B cell (primary cell): ENCODE data around the gene NEMP1. TPM values are rescaled to one million over a fixed set of nuclear protein-coding genes. Genes with fewer than 3 reads are reported as not detected.

Experiments used
- ATAC-seq: fragments of 200-7000 bp; cut with Tn5 transposase; one replicate; pipeline ENCODE4 v1.10.0; 2021; ENCODE audit warnings: low read depth, mild to moderate bottlenecking, moderate number of reproducible peaks, moderate library complexity
- CTCF ChIA-PET: fragments of 350-600 bp; sonication (Branson Sonifier 250); formaldehyde crosslinking; loops from one replicate; lab custom pipeline; 2021; ENCODE audit warnings: antibody characterized with exemption, inconsistent platforms; lab: Charles Lee
- POLR2A ChIA-PET: fragments of 350-600 bp; sonication (Branson Sonifier 250); formaldehyde crosslinking; loops from one replicate; lab custom pipeline; 2021; ENCODE audit warnings: antibody characterized with exemption; lab: Charles Lee
- DNase-seq: peaks from one replicate; pipeline ENCODE4 v3.0.0; 2013
- H2AFZ ChIP-seq: 2 replicates; pipeline ENCODE4 v1.6.1; 2012; ENCODE audit warnings: mild to moderate bottlenecking, low read depth, low read length; ENCODE audit not compliant: insufficient read depth, poor library complexity, severe bottlenecking
- H3K27ac ChIP-seq, 2 donors: 1 replicate in 1 of 2; 2 replicates in 1 of 2; pipeline ENCODE4 v1.5.1; 2012 to 2013; ENCODE audit warnings: low read length in 2 of 2, mild to moderate bottlenecking in 2 of 2, moderate library complexity in 1 of 2
- H3K27me3 ChIP-seq, 4 experiments: fragments of 200-600 bp in 1 of 4; sonication (generic) in 1 of 4; replicated peaks in 1 of 4; 1 replicate in 2 of 4; 2 replicates in 2 of 4; pipeline versions ENCODE4 v1.6.1 to v1.7.0; 2013 to 2016; ENCODE audit warnings: low read length in 3 of 4, mild to moderate bottlenecking in 2 of 4, mixed read lengths in 1 of 4, moderate library complexity in 1 of 4; ENCODE audit not compliant: insufficient read depth in 4 of 4, control insufficient read depth in 3 of 4; ENCODE audit errors: control extremely low read depth in 1 of 4
- H3K36me3 ChIP-seq, 2 experiments: replicated peaks in 1 of 2; 1 replicate in 1 of 2; 2 replicates in 1 of 2; pipeline versions ENCODE4 v1.6.1 to v1.7.1; 2013; ENCODE audit warnings: low read length in 1 of 2; ENCODE audit not compliant: insufficient read depth in 2 of 2, control insufficient read depth in 1 of 2; ENCODE audit errors: control extremely low read depth in 1 of 2, extremely low read depth in 1 of 2
- H3K4me1 ChIP-seq, 2 donors: fragments of 200-600 bp in 1 of 2; sonication (generic) in 1 of 2; 1 replicate in 1 of 2; 2 replicates in 1 of 2; pipeline versions ENCODE4 v1.5.1 to v1.6.1; 2013 to 2017; ENCODE audit warnings: low read length in 2 of 2; ENCODE audit not compliant: control insufficient read depth in 2 of 2, insufficient read depth in 2 of 2
- H3K4me2 ChIP-seq: replicated peaks from 2 replicates; pipeline ENCODE3; 2012; ENCODE audit warnings: mild to moderate bottlenecking, low read depth, low read length; ENCODE audit not compliant: poor library complexity, severe bottlenecking
- H3K4me3 ChIP-seq, 5 experiments: fragments of 200-600 bp in 1 of 5; sonication (generic) in 1 of 5; 1 replicate in 3 of 5; 2 replicates in 2 of 5; pipeline versions ENCODE4 v1.5.1 to v1.7.0; 2011 to 2016; ENCODE audit warnings: low read length in 4 of 5, mild to moderate bottlenecking in 4 of 5, low read depth in 2 of 5, control low read depth in 1 of 5, moderate library complexity in 1 of 5; ENCODE audit not compliant: insufficient read depth in 1 of 5; ENCODE audit errors: control extremely low read depth in 1 of 5, extremely low read depth in 1 of 5
- H3K79me2 ChIP-seq: fragments of 200-600 bp; sonication (generic); one replicate; pipeline ENCODE4 v1.6.0; 2016; ENCODE audit warnings: low read length; ENCODE audit not compliant: control insufficient read depth, insufficient read depth
- H3K9ac ChIP-seq: fragments of 200-600 bp; sonication (generic); 2 replicates; pipeline ENCODE4 v1.6.1; 2017; ENCODE audit warnings: mild to moderate bottlenecking, low read length, moderate library complexity
- H3K9me3 ChIP-seq, 3 donors: one replicate each; pipeline versions ENCODE4 v1.6.1 to v1.7.1; 2013; ENCODE audit warnings: low read length in 2 of 3; ENCODE audit not compliant: control insufficient read depth in 2 of 3, insufficient read depth in 1 of 3; ENCODE audit errors: control extremely low read depth in 1 of 3
- H4K20me1 ChIP-seq: 2 replicates; pipeline ENCODE4 v1.6.0; 2012; ENCODE audit warnings: mild to moderate bottlenecking, low read length; ENCODE audit not compliant: insufficient read depth, control insufficient read depth, poor library complexity, severe bottlenecking
- H3K27ac Mint-ChIP-seq: one replicate; pipeline ENCODE4 v1.8.0; 2021; ENCODE audit warnings: mixed read lengths
- H3K27me3 Mint-ChIP-seq: one replicate; pipeline ENCODE4 v1.8.0; 2021; ENCODE audit warnings: mixed read lengths
- H3K4me1 Mint-ChIP-seq: one replicate; pipeline ENCODE4 v1.8.0; 2021; ENCODE audit warnings: mixed read lengths
- H3K4me3 Mint-ChIP-seq: one replicate; pipeline ENCODE4 v1.8.0; 2021; ENCODE audit warnings: mixed read lengths
- H3K9me3 Mint-ChIP-seq: one replicate; pipeline ENCODE4 v1.8.0; 2022; ENCODE audit warnings: mixed read lengths; ENCODE audit not compliant: insufficient read depth
- EZH2 ChIP-seq: IDR thresholded peaks from 2 replicates; pipeline ENCODE4 v1.6.1; 2012; ENCODE audit warnings: borderline replicate concordance, low read depth, mild to moderate bottlenecking, moderate library complexity, low read length; ENCODE audit not compliant: insufficient read depth, poor library complexity, severe bottlenecking
- WGBS: methylation state at CpG from one replicate; pipeline ENCODE4 v1.1.5; 2013; ENCODE audit warnings: missing lambda C conversion rate; ENCODE audit not compliant: insufficient coverage; 5-methylcytosine and 5-hydroxymethylcytosine counted together
- intact Hi-C: fragments of 100-400 bp; cut with micrococcal nuclease; formaldehyde crosslinking; loops from one replicate; pipeline ENCODE4 v1.10.0; 2022
- polyA plus RNA-seq: library from polyadenylated mRNA; depleted of rRNA; stranded (reverse); fragments of >200 nt; gene quantifications from 2 replicates; pipeline ENCODE4 v1.2.3, GENCODE V29; 2012
- total RNA-seq, 2 donors: library from RNA; stranded (reverse); fragments of 120-200 nt in 1 of 2; gene quantifications; 1 replicate in 1 of 2; 2 replicates in 1 of 2; pipeline versions ENCODE4 v1.2.3 to v1.2.4, GENCODE V29; 2013 to 2022
- TF ChIP-seq, protein P1 (sequence below): fragments of 200-600 bp; IDR thresholded peaks from one replicate; pipeline ENCODE4 v1.8.0; 2022; ENCODE audit warnings: antibody characterized with exemption, mild to moderate bottlenecking

Gene NEMP1
- total and polyA plus RNA-seq, 2 donors (not counting 1 experiment from before 2014, with no cell fraction given), result 13.6 to 35.0 TPM

DNA sequence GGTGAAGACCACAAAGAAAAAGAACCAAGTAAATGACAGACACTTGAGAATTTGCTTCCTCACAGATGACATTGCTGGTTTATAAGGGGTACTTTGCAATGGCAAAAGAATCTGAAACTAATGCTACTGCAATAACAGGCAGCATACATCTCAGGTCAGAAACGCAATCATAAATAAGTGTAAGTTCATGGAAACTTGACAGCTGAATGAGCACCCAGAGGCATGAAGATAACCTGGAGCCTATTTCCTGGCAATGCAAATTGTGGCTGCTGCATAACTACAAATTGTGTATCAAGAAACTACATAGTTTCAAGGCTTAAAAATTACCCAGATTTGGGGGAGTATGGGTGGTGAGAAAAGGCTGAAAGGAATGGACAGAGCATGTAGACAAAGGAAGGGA lies 20.1 kb downstream of the NEMP1 start:
- Histone ChIP-seq H3K79me2 (no peaks in the 10 kb centered on the region), H3K27ac (peak overlapping the region; percentile 22 to 60), H3K4me1 (peaks cover 30 to 47% of the 10 kb centered on the region in 2 donors), H2AFZ (no peak overlapping the region), H3K4me3 (peak overlapping the region in 1 of 5 experiments; percentile 13), H4K20me1 (no peaks in the 10 kb centered on the region), H3K9ac (peak overlapping the region; percentile 29), H3K9me3 (no peaks in the 10 kb centered on the region), H3K4me2 (peak overlapping the region; percentile 55), H3K36me3 (peaks cover 1 to 11% of the 10 kb centered on the region in 2 experiments), H3K27me3 (no peaks in the 10 kb centered on the region)
- no peaks in the 10 kb centered on the region for H3K27me3 Mint-ChIP-seq
- TF ChIP-seq, protein P1, sequence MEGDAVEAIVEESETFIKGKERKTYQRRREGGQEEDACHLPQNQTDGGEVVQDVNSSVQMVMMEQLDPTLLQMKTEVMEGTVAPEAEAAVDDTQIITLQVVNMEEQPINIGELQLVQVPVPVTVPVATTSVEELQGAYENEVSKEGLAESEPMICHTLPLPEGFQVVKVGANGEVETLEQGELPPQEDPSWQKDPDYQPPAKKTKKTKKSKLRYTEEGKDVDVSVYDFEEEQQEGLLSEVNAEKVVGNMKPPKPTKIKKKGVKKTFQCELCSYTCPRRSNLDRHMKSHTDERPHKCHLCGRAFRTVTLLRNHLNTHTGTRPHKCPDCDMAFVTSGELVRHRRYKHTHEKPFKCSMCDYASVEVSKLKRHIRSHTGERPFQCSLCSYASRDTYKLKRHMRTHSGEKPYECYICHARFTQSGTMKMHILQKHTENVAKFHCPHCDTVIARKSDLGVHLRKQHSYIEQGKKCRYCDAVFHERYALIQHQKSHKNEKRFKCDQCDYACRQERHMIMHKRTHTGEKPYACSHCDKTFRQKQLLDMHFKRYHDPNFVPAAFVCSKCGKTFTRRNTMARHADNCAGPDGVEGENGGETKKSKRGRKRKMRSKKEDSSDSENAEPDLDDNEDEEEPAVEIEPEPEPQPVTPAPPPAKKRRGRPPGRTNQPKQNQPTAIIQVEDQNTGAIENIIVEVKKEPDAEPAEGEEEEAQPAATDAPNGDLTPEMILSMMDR, result no peak
- no peak for TF ChIP-seq EZH2
- H3K4me3 Mint-ChIP-seq, result peak overlapping the region; percentile 70
- POLR2A ChIA-PET, result no interaction called here
- H3K27ac Mint-ChIP-seq, result peak overlapping the region; percentile 77
- CTCF ChIA-PET, result interaction anchor here (1.0 to 9.4 kb wide), 8 partner anchors 10 to 170 kb away, joined by 3 to 99 read pairs (median 6); partner anchors contain the start of genes STAT6 and ZBTB39
- WGBS, result 0% methylated on average over 1 of the region's 1 CpG
- intact Hi-C loops, result no loop called here
- H3K4me1 Mint-ChIP-seq, result peaks cover 57% of the 10 kb centered on the region
- no peaks in the 10 kb centered on the region for H3K9me3 Mint-ChIP-seq
- peak; percentile 35 for DNase-seq
- ATAC-seq, result peak; percentile 66

DNA sequence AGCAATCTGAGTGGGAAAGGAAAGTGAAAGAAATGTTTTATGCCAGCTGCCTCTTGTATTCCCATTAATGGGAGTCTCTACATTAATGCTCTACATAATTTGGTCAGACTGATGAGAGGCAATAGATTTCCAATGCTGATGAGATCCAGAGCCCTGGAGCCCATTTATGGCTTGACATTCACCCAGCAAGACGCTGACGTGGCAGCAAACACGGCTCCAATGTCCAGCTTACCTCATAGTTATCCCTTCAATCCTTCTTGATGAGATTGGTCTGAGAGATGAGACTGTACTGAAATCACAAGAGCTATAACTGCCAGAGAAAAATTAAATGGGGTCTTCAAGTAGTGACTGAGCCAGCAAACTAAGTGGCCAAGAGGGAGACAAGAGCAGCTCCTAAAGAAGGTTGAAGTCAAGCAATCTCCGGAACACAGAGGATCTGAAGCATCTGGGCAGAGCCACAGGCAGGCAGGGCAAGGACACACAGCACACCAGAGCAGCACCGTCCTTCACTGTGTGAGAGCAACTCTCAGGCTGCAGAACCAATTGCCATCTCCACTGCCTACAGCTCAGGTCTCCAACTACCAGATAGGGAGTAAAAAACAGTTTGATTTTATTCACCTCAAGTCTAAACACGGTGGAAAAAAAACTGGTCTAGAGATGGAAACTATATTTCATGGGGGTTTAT lies 21.4 kb downstream of the NEMP1 start:
- H3K9me3 ChIP-seq, result no peaks in the 10 kb centered on the region
- H2AFZ ChIP-seq, result no peak overlapping the region
- H3K27ac ChIP-seq, result no peak overlapping the region
- Mint-ChIP-seq H3K4me3 (no peak overlapping the region), H3K4me1 (peaks cover 50% of the 10 kb centered on the region), H3K9me3 (no peaks in the 10 kb centered on the region), H3K27me3 (no peaks in the 10 kb centered on the region), H3K27ac (peak overlapping the region; percentile 43)
- no peak overlapping the region for H3K9ac ChIP-seq
- H3K4me1 ChIP-seq, result peaks cover 24 to 38% of the 10 kb centered on the region in 2 donors
- peaks cover 1 to 8% of the 10 kb centered on the region in 2 experiments for H3K36me3 ChIP-seq
- CTCF ChIA-PET, result interaction anchor here (1.3 to 2.5 kb wide), 4 partner anchors 12 to 71 kb away, joined by 4 to 12 read pairs (median 6); no protein-coding TSS in a partner anchor
- no peaks in the 10 kb centered on the region for H3K79me2 ChIP-seq
- WGBS, result 100% methylated on average over 1 of the region's 6 CpGs
- no peak for TF ChIP-seq EZH2
- TF ChIP-seq, protein P1, result no peak
- H3K4me3 ChIP-seq, result no peak overlapping the region
- no peak overlapping the region for H3K4me2 ChIP-seq
- no peaks in the 10 kb centered on the region for H4K20me1 ChIP-seq
- DNase-seq (no peak), ATAC-seq (no peak)
- POLR2A ChIA-PET, result no interaction called here
- H3K27me3 ChIP-seq, result no peaks in the 10 kb centered on the region
- intact Hi-C loops, result no loop called here
